Measurements from ENCODE around the gene OLFM2.

DNA sequence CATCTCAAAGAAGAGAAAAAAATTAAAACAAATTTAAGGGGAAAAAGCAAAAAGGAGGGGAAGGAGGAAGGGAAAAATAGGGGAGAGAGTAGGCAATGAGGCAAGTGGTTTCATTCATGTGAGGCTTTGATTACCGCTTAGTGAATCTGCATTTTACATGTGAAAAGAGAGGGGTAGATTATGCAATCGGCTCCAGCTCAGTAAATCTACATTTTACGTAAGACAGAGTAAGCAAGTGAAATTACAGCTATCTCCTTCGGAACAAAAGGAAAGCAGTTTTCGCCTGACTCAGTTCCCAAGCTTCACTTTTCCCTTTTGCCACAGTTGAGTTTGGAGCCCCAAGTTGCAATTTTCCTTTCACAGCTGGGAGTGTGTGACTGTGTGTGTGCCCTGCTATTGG, 16.0 kb upstream of the OLFM2 start:
- TF ChIP-seq CTCF (IDR thresholded peaks at IDR 0.05 in 4 of 5, conservative IDR thresholded peaks at IDR 0.05 in 1 of 5), result no peak
- no peak for TF ChIP-seq POLR2A (IDR thresholded peaks at IDR 0.05)
